Fibroblast of lung (primary cell): ENCODE data around the gene FBXO34. TPM values are rescaled to one million over a fixed set of nuclear protein-coding genes. Genes with fewer than 3 reads are reported as not detected.

Experiments
- DNase-seq, 2 donors: peaks; one replicate each; pipeline versions ENCODE4 v3.0.0 to v3.0.0-alpha.2; 2010; ENCODE audit warnings: low read depth in 2 of 2
- H2AFZ ChIP-seq: 2 replicates; pipeline ENCODE4 v1.5.1; 2012; ENCODE audit warnings: low read length, control low read depth, inconsistent platforms
- H3K27ac ChIP-seq: 2 replicates; pipeline ENCODE4 v1.5.1; 2011; ENCODE audit warnings: low read length, control low read depth; ENCODE audit not compliant: insufficient read depth
- H3K27me3 ChIP-seq: 2 replicates; pipeline ENCODE4 v1.5.1; 2011; ENCODE audit warnings: mild to moderate bottlenecking, low read length; ENCODE audit not compliant: control insufficient read depth, insufficient read depth
- H3K36me3 ChIP-seq: 2 replicates; pipeline ENCODE4 v1.5.1; 2011; ENCODE audit warnings: low read length; ENCODE audit not compliant: control insufficient read depth, insufficient read depth
- H3K4me1 ChIP-seq: 2 replicates; pipeline ENCODE4 v1.5.1; 2011; ENCODE audit warnings: low read length; ENCODE audit not compliant: control insufficient read depth, insufficient read depth; ENCODE audit errors: extremely low read depth
- H3K4me2 ChIP-seq: 2 replicates; pipeline ENCODE4 v1.5.1; 2011; ENCODE audit warnings: low read length, control low read depth; ENCODE audit not compliant: insufficient read depth; ENCODE audit errors: extremely low read depth
- H3K4me3 ChIP-seq, 4 experiments: fragments of 200-600 bp in 1 of 4; sonication (generic) in 1 of 4; replicated peaks in 1 of 4; 2 replicates each; pipeline ENCODE4 v1.5.1; 2011 to 2016; ENCODE audit warnings: low read length in 4 of 4, low read depth in 3 of 4, mild to moderate bottlenecking in 3 of 4, control low read depth in 2 of 4, inconsistent platforms in 1 of 4, mixed read lengths in 1 of 4; ENCODE audit not compliant: insufficient read depth in 1 of 4; ENCODE audit errors: control extremely low read depth in 1 of 4
- H3K79me2 ChIP-seq: 2 replicates; pipeline ENCODE4 v1.5.1; 2012; ENCODE audit warnings: mild to moderate bottlenecking, low read length, inconsistent platforms; ENCODE audit not compliant: control insufficient read depth, insufficient read depth
- H3K9ac ChIP-seq: 2 replicates; pipeline ENCODE4 v1.5.1; 2011; ENCODE audit warnings: mild to moderate bottlenecking, low read length, control low read depth; ENCODE audit not compliant: insufficient read depth
- H3K9me3 ChIP-seq: 2 replicates; pipeline ENCODE4 v1.5.1; 2012; ENCODE audit warnings: low read depth, low read length; ENCODE audit not compliant: control insufficient read depth, insufficient read depth
- H4K20me1 ChIP-seq: 2 replicates; pipeline ENCODE4 v1.5.1; 2011; ENCODE audit warnings: low read length; ENCODE audit not compliant: control insufficient read depth, insufficient read depth; ENCODE audit errors: extremely low read depth
- EZH2 ChIP-seq: IDR thresholded peaks from 2 replicates; pipeline ENCODE4 v1.5.1; 2012; ENCODE audit warnings: low read length, control low read depth, mild to moderate bottlenecking; ENCODE audit errors: missing control alignments
- polyA plus RNA-seq, 2 donors: library from polyadenylated mRNA; depleted of rRNA in 1 of 2; stranded (reverse) in 1 of 2; unstranded in 1 of 2; fragments of >200 nt; gene quantifications; 2 replicates each; pipeline ENCODE4 v1.2.1, GENCODE V29; 2011 to 2012; ENCODE audit warnings: missing spikeins in 1 of 2
- total RNA-seq: library from RNA; depleted of rRNA; stranded (reverse); fragments of >200 nt; gene quantifications from 2 replicates; pipeline ENCODE4 v1.2.1, GENCODE V29; 2014
- TF ChIP-seq, protein P1 (sequence below), 2 donors: IDR thresholded peaks in 1 of 2; conservative IDR thresholded peaks in 1 of 2; 1 replicate in 1 of 2; 2 replicates in 1 of 2; pipeline ENCODE4 v1.5.1; 2011 to 2012; ENCODE audit warnings: low read length in 2 of 2, control low read depth in 1 of 2, inconsistent platforms in 1 of 2, low read depth in 1 of 2, mild to moderate bottlenecking in 1 of 2

Gene FBXO34
- total and polyA plus RNA-seq, 2 donors (not counting 1 experiment from before 2014, with no cell fraction given), result 20.8 to 29.1 TPM

DNA sequence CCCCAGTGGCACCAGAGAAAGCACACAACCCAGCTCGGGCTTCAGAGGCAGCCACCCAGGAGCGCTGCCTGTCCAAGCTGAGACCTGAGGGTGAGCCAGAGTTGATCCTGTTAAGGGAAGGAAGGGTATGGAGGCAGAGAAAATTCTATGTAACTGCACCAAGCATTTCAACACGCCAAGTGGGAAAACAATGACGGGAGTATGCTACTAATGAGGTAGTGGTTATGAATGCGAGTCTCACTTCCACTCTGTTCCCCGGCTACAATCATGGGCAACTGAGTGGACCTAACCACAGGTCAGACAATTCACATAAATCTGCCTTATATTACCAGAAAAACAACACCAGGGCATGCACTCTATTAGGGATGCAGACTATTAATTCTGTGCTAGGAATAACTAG is 130.5 kb downstream of the FBXO34 start:
- no peak overlapping the region for H3K4me2 ChIP-seq
- DNase-seq, result no peak
- TF ChIP-seq, protein P1, sequence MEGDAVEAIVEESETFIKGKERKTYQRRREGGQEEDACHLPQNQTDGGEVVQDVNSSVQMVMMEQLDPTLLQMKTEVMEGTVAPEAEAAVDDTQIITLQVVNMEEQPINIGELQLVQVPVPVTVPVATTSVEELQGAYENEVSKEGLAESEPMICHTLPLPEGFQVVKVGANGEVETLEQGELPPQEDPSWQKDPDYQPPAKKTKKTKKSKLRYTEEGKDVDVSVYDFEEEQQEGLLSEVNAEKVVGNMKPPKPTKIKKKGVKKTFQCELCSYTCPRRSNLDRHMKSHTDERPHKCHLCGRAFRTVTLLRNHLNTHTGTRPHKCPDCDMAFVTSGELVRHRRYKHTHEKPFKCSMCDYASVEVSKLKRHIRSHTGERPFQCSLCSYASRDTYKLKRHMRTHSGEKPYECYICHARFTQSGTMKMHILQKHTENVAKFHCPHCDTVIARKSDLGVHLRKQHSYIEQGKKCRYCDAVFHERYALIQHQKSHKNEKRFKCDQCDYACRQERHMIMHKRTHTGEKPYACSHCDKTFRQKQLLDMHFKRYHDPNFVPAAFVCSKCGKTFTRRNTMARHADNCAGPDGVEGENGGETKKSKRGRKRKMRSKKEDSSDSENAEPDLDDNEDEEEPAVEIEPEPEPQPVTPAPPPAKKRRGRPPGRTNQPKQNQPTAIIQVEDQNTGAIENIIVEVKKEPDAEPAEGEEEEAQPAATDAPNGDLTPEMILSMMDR (conservative IDR thresholded peaks at IDR 0.05 in 1 of 2, IDR thresholded peaks at IDR 0.05 in 1 of 2; ENCODE audit: low read depth in 1 of 2, low read length in 2 of 2), result no peak
- no peak for TF ChIP-seq EZH2
- no peak overlapping the region for H3K9ac ChIP-seq
- H3K79me2 ChIP-seq, result peaks cover 14% of the 10 kb centered on the region
- no peaks in the 10 kb centered on the region for H4K20me1 ChIP-seq
- H3K27me3 ChIP-seq, result no peaks in the 10 kb centered on the region
- H3K4me3 ChIP-seq, result no peak overlapping the region
- no peak overlapping the region for H3K27ac ChIP-seq
- H3K4me1 ChIP-seq, result peaks cover 11% of the 10 kb centered on the region
- H3K36me3 ChIP-seq, result no peaks in the 10 kb centered on the region
- no peak overlapping the region for H2AFZ ChIP-seq
- no peaks in the 10 kb centered on the region for H3K9me3 ChIP-seq

Other genes with a start within 250 kb of the FBXO34 start
- gene WDHD1, start 244.3 kb upstream of the FBXO34 start, total RNA-seq, result 8.6 and 9.8 TPM in 2 replicates
- 7.3 and 13.0 TPM in 2 replicates for gene WDHD1, start 244.3 kb upstream of the FBXO34 start, polyA plus RNA-seq
- 16.2 and 19.2 TPM in 2 replicates for gene SOCS4, start 244.2 kb upstream of the FBXO34 start, total RNA-seq
- gene SOCS4, start 244.2 kb upstream of the FBXO34 start, polyA plus RNA-seq, result 11.5 TPM in 2 replicates
- 14.1 and 16.5 TPM in 2 replicates for gene MAPK1IP1L, start 219.8 kb upstream of the FBXO34 start, total RNA-seq
- gene MAPK1IP1L, start 219.8 kb upstream of the FBXO34 start, polyA plus RNA-seq, result 82.3 and 103 TPM in 2 replicates
- 430 and 434 TPM in 2 replicates for gene LGALS3, start 142.2 kb upstream of the FBXO34 start, total RNA-seq
- 333 and 398 TPM in 2 replicates for gene LGALS3, start 142.2 kb upstream of the FBXO34 start, polyA plus RNA-seq
- gene DLGAP5, start 79.8 kb upstream of the FBXO34 start, total RNA-seq, result 0.77 and 8.1 TPM in 2 replicates
- 10.5 and 31.2 TPM in 2 replicates for gene DLGAP5, start 79.8 kb upstream of the FBXO34 start, polyA plus RNA-seq
- 18.5 and 21.6 TPM in 2 replicates for gene ATG14, start 140.4 kb downstream of the FBXO34 start, total RNA-seq
- 7.2 and 9.9 TPM in 2 replicates for gene ATG14, start 140.4 kb downstream of the FBXO34 start, polyA plus RNA-seq
- not detected in 2 replicates for gene TBPL2, start 169.2 kb downstream of the FBXO34 start, total RNA-seq
- gene TBPL2, start 169.2 kb downstream of the FBXO34 start, polyA plus RNA-seq, result not detected in 2 replicates